ENCODE results near the gene IL17B.

- TF ChIP-seq BCL3 (CRISPR knock-in tag; IDR thresholded peaks at IDR 0.05) = no peak
- TF ChIP-seq ZNF136 (CRISPR knock-in tag; IDR thresholded peaks at IDR 0.05; ENCODE audit: low read depth) = no peak
- TF ChIP-seq BRCA1 (CRISPR knock-in tag; IDR thresholded peaks at IDR 0.05) = no peak
- no peak for TF ChIP-seq KDM4B (CRISPR knock-in tag; IDR thresholded peaks at IDR 0.05)
- TF ChIP-seq MNT (IDR thresholded peaks at IDR 0.05) = no peak
- no peak for TF ChIP-seq CTCF (CRISPR knock-in tag; IDR thresholded peaks at IDR 0.05)
- no peak for TF ChIP-seq ZNF142 (CRISPR knock-in tag; IDR thresholded peaks at IDR 0.05)
Measured at GRCh38 chr5:149360272-149360671, 18.8 kb downstream of the IL17B start.
